SK-N-MC (cell line): ENCODE data around the gene EPN2.

Source experiments
- EZH2 ChIP-seq: fragments of 200-600 bp; sonication (generic); IDR thresholded peaks from one replicate; pipeline ENCODE4 v1.6.1; 2017; ENCODE audit warnings: antibody characterized with exemption
- POLR2AphosphoS5 ChIP-seq: IDR thresholded peaks from 2 replicates; pipeline ENCODE4 v1.6.1; 2012; ENCODE audit warnings: mild to moderate bottlenecking, low read depth, low read length, borderline replicate concordance

DNA sequence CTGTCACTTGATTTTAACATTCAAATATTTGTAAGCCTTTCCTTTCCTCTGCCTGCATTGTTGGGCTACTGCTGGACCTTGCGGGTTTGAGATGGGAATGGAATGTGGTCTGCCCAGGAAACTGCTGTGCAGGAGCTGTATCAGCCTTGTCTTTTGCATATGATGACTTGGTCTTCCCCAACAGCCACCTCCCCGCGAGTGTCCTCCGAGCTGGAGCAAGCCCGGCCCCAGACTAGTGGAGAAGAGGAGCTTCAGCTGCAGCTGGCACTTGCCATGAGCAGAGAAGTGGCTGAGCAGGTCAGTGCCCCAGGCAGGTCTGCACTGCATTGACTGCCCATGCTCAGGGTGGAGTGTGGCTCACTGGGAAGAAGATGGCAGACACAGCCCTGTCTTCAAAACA, 72.5 kb downstream of the EPN2 start:
- no peak for TF ChIP-seq POLR2AphosphoS5
- no peak for TF ChIP-seq EZH2
